GM12878 (cell line): ENCODE results near the gene PDIK1L. TPM values are rescaled to one million over a fixed set of nuclear protein-coding genes. Genes with fewer than 3 reads are reported as not detected.

Experiments
- ATAC-seq: fragments of 200-7000 bp; cut with Tn5 transposase; 3 replicates; pipeline ENCODE4 v1.9.1; 2020; ENCODE audit warnings: mild to moderate bottlenecking, moderate library complexity
- BruUV-seq: library from RNA; stranded (reverse); fragments of 400-500 nt; replicated peaks from 2 replicates; lab custom pipeline; 2021; lab: Mats Ljungman, UMichigan
- CTCF ChIA-PET: fragments of 300-600 bp; sonication (Branson Sonifier 250); formaldehyde crosslinking; extraction: SDS; loops from one replicate; lab custom pipeline; 2021; ENCODE audit warnings: inconsistent platforms; lab: Yijun Ruan, JAX
- POLR2A ChIA-PET: fragments of 350-600 bp; formaldehyde crosslinking; extraction: SDS; loops from one replicate; lab custom pipeline; 2021; ENCODE audit warnings: inconsistent platforms; lab: Charles Lee
- RAD21 ChIA-PET: fragments of 300-600 bp; sonication (Branson Sonifier 250); formaldehyde crosslinking; loops from one replicate; lab custom pipeline; 2023; ENCODE audit warnings: antibody characterized with exemption; ENCODE audit not compliant: unreplicated experiment; lab: Charles Lee
- SMC1A ChIA-PET: fragments of 300-600 bp; sonication (Branson Sonifier 250); formaldehyde crosslinking; loops from one replicate; lab custom pipeline; 2023; ENCODE audit not compliant: unreplicated experiment, uncharacterized antibody; lab: Charles Lee
- DNase-seq: peaks from one replicate; pipeline ENCODE4 v3.0.0-alpha.2; 2011; ENCODE audit warnings: low read depth, low spot score
- FAIRE-seq: peaks from 3 replicates; lab custom pipeline; 2011; peaks lifted over from hg19 to GRCh38; lab: Jason Lieb, UNC
- H2AFZ ChIP-seq: 2 replicates; pipeline ENCODE4 v1.6.0; 2011; ENCODE audit warnings: low read depth, low read length, control low read depth; ENCODE audit not compliant: control insufficient read depth
- H3K27ac ChIP-seq: 2 replicates; pipeline ENCODE4 v1.5.1; 2011; ENCODE audit warnings: control low read depth; ENCODE audit not compliant: control insufficient read depth, insufficient read depth
- H3K27me3 ChIP-seq, 2 experiments: replicated peaks in 1 of 2; 2 replicates each; pipeline versions ENCODE4 v1.6.0 to v1.6.1; 2011; ENCODE audit warnings: low read length in 1 of 2; ENCODE audit not compliant: control insufficient read depth in 2 of 2, insufficient read depth in 2 of 2
- H3K36me3 ChIP-seq, 2 experiments: 2 replicates each; pipeline ENCODE4 v1.5.1; 2011; ENCODE audit warnings: low read length in 1 of 2; ENCODE audit not compliant: control insufficient read depth in 2 of 2, insufficient read depth in 2 of 2
- H3K4me1 ChIP-seq: 2 replicates; pipeline ENCODE4 v1.6.1; 2011; ENCODE audit warnings: mild to moderate bottlenecking, low read length, moderate library complexity, mixed read lengths; ENCODE audit not compliant: control insufficient read depth, insufficient read depth
- H3K4me2 ChIP-seq: 2 replicates; pipeline ENCODE4 v1.6.0; 2011; ENCODE audit warnings: control low read depth; ENCODE audit not compliant: control insufficient read depth, insufficient read depth
- H3K4me3 ChIP-seq: fragments of 200-600 bp; sonication (generic); 2 replicates; pipeline ENCODE4 v1.5.1; 2016
- H3K79me2 ChIP-seq: 2 replicates; pipeline ENCODE4 v1.6.0; 2011; ENCODE audit warnings: low read length; ENCODE audit not compliant: control insufficient read depth, insufficient read depth
- H3K9ac ChIP-seq: 2 replicates; pipeline ENCODE4 v1.8.0; 2011; ENCODE audit warnings: low read length, control low read depth, mixed read lengths; ENCODE audit not compliant: control insufficient read depth, insufficient read depth
- H3K9me3 ChIP-seq: replicated peaks from 3 replicates; pipeline ENCODE4 v1.5.1; 2011; ENCODE audit warnings: mild to moderate bottlenecking, low read length; ENCODE audit not compliant: control insufficient read depth, insufficient read depth
- H4K20me1 ChIP-seq: 2 replicates; pipeline ENCODE4 v1.6.0; 2011; ENCODE audit not compliant: control insufficient read depth, insufficient read depth
- CBX3 ChIP-seq: fragments of 200-600 bp; sonication (generic); IDR thresholded peaks from 2 replicates; pipeline ENCODE4 v1.6.1; 2016; ENCODE audit warnings: low read depth, borderline replicate concordance
- EP300 ChIP-seq, 2 experiments: fragments of 150-350 bp in 1 of 2; IDR thresholded peaks; 2 replicates each; pipeline ENCODE4 v1.6.1; 2011 to 2012; ENCODE audit warnings: low read depth in 2 of 2, low read length in 2 of 2, borderline replicate concordance in 1 of 2, improper control_type of control experiment in 1 of 2, inconsistent platforms in 1 of 2; ENCODE audit not compliant: control insufficient read depth in 1 of 2
- ESRRA ChIP-seq: IDR thresholded peaks from 2 replicates; pipeline ENCODE4 v1.6.1; 2012; ENCODE audit warnings: mild to moderate bottlenecking, low read length, improper control_type of control experiment
- IRF4 ChIP-seq: IDR thresholded peaks from 2 replicates; pipeline ENCODE4 v1.6.1; 2011; ENCODE audit warnings: low read depth, low read length
- KDM1A ChIP-seq: fragments of 200-600 bp; sonication (generic); IDR thresholded peaks from 2 replicates; pipeline ENCODE4 v1.6.1; 2016; ENCODE audit warnings: borderline replicate concordance
- KLF5 ChIP-seq: fragments of 450-650 bp; IDR thresholded peaks from 2 replicates; pipeline ENCODE4 v1.6.1; 2014; ENCODE audit warnings: mild to moderate bottlenecking; ENCODE audit not compliant: partially characterized antibody
- MYB ChIP-seq: fragments of 150-350 bp; IDR thresholded peaks from 2 replicates; pipeline ENCODE4 v1.6.1; 2014; ENCODE audit warnings: mild to moderate bottlenecking, low read depth, low read length, borderline replicate concordance
- RB1 ChIP-seq: fragments of 450-650 bp; formaldehyde crosslinking; IDR thresholded peaks from 2 replicates; pipeline ENCODE4 v1.6.1; 2017; ENCODE audit warnings: mild to moderate bottlenecking, borderline replicate concordance
- SMARCA5 ChIP-seq: fragments of 450-650 bp; IDR thresholded peaks from 2 replicates; pipeline ENCODE4 v1.6.1; 2017; ENCODE audit warnings: mild to moderate bottlenecking
- SP1 ChIP-seq: IDR thresholded peaks from one replicate; pipeline ENCODE4 v1.6.1; 2011; ENCODE audit warnings: low read depth, low read length
- SPI1 ChIP-seq: IDR thresholded peaks from 2 replicates; pipeline ENCODE4 v1.6.1; 2011; ENCODE audit warnings: low read depth, mild to moderate bottlenecking, low read length, moderate library complexity, borderline replicate concordance; ENCODE audit not compliant: insufficient read depth
- TBL1XR1 ChIP-seq: IDR thresholded peaks from 2 replicates; pipeline ENCODE4 v1.6.1; 2012; ENCODE audit warnings: low read depth, low read length, improper control_type of control experiment
- ZNF622 ChIP-seq: fragments of 450-650 bp; IDR thresholded peaks from 2 replicates; pipeline ENCODE4 v1.6.1; 2017; ENCODE audit warnings: mild to moderate bottlenecking, inconsistent platforms
- WGBS: methylation state at CpG from one replicate; pipeline ENCODE4 v1.1.6; 2016; ENCODE audit warnings: low lambda C conversion rate; ENCODE audit not compliant: insufficient replicate concordance, insufficient coverage; ENCODE audit errors: missing lambda C conversion rate; 5-methylcytosine and 5-hydroxymethylcytosine counted together
- in situ Hi-C: fragments of 300-500 bp; cut with MboI; formaldehyde crosslinking; loops from 9 replicates; pipeline ENCODE4 v1.14.3; 2018; ENCODE audit warnings: mixed read lengths
- intact Hi-C: fragments of 100-400 bp; cut with micrococcal nuclease; formaldehyde crosslinking; loops from one replicate; pipeline ENCODE4 v1.14.2; 2022; ENCODE audit not compliant: unreplicated experiment
- polyA plus RNA-seq, 11 experiments: library from polyadenylated mRNA; depleted of rRNA in 4 of 11; unstranded in 6 of 11; stranded (reverse) in 5 of 11; fragments of >200 nt; fragmentation: Nextera tagmentation in 4 of 11; fragmentation: Illumina TruSeq in 1 of 11; extraction: Ambion mirVana in 4 of 11; extraction: Trizol in 1 of 11; gene quantifications; 1 replicate in 1 of 11; 2 replicates in 10 of 11; pipeline versions ENCODE4 v1.2.1 to v1.2.3, GENCODE V29; 2011 to 2016; ENCODE audit warnings: inconsistent platforms in 2 of 11, missing spikeins in 2 of 11, low read depth in 1 of 11
- total RNA-seq, 4 experiments: library from RNA; depleted of rRNA in 3 of 4; stranded (reverse); fragments of >200 nt in 3 of 4; fragmentation: Illumina TruSeq in 1 of 4; extraction: Trizol in 1 of 4; gene quantifications; 2 replicates each; pipeline versions ENCODE4 v1.2.1 to v1.2.3, GENCODE V29; 2013 to 2021
- TF ChIP-seq, protein P1 (sequence below): fragments of 450-650 bp; formaldehyde crosslinking; IDR thresholded peaks from 2 replicates; pipeline ENCODE4 v1.5.0; 2022; ENCODE audit warnings: mild to moderate bottlenecking, missing genetic modification characterization
- TF ChIP-seq, protein P2 (sequence below): fragments of 450-650 bp; IDR thresholded peaks from 2 replicates; pipeline ENCODE4 v1.6.1; 2017; ENCODE audit warnings: borderline replicate concordance

Gene PDIK1L
- total and polyA plus RNA-seq, 10 of the 15 experiments (the other 5 are each of a cell fraction or from before 2014, with no cell fraction given) = 4.0 to 15.9 (median 10.5) TPM

DNA sequence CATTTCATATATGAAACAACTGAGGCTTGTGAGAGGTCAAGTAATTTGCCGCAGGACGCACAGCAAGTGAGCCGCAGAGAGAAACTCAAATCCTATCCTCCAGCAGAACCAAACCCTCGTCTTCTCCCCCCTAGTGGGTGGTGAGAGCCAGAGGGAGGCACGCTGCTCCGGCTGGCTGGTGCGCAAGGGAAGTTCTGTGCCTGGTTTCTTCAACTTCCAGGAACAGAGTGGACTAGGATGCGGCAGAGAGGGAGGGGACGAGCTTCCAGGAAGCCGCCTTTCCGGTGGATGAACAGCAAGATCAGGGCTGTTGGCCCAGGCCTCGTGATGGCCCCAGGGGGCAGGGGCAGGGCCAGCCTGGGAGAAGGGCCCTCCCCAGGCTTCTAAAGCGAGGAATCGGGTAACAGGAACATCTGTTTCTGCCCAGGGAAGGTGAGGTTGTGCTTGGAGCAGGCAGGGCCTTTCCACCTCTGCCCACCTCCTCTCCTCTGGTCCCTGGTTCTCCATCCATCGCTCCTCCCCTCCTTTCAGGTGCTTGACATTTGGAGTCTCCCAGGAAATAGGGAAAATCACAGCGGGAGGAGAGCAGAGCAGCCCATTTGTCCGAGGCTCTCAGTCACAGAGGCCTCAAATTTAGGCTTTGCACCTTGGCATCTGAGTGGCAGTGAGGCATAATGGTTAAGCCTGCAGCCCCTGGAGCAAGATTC lies 16.8 kb upstream of the PDIK1L start:
- FAIRE-seq (no peak), DNase-seq (no peak), ATAC-seq (no peak)
- Histone ChIP-seq H3K9me3 (no peaks in the 10 kb centered on the region), H3K79me2 (no peaks in the 10 kb centered on the region), H4K20me1 (no peaks in the 10 kb centered on the region), H3K27ac (no peak overlapping the region), H3K4me1 (no peaks in the 10 kb centered on the region), H3K4me2 (no peak overlapping the region), H2AFZ (no peak overlapping the region), H3K9ac (no peak overlapping the region), H3K4me3 (no peak overlapping the region), H3K36me3 (no peaks in the 10 kb centered on the region), H3K27me3 (peaks cover 2 to 7% of the 10 kb centered on the region in 2 experiments; a peak in 2 of 4 replicates)
- 42% methylated on average over 16 of the region's 17 CpGs for WGBS
- ChIA-PET CTCF (no interaction called here), POLR2A (no interaction called here), SMC1A (no interaction called here), RAD21 (no interaction called here)
- BruUV-seq = no TSS peak
- in situ Hi-C loops = no loop called here
- no peak for TF ChIP-seq CBX3
- no peak for TF ChIP-seq SPI1
- no peak for TF ChIP-seq TBL1XR1
- no peak for TF ChIP-seq SP1
- TF ChIP-seq ESRRA = no peak
- TF ChIP-seq RB1 = no peak
- TF ChIP-seq ZNF622 = no peak
- no peak for TF ChIP-seq IRF4
- no peak for TF ChIP-seq KDM1A
- TF ChIP-seq, protein P1, sequence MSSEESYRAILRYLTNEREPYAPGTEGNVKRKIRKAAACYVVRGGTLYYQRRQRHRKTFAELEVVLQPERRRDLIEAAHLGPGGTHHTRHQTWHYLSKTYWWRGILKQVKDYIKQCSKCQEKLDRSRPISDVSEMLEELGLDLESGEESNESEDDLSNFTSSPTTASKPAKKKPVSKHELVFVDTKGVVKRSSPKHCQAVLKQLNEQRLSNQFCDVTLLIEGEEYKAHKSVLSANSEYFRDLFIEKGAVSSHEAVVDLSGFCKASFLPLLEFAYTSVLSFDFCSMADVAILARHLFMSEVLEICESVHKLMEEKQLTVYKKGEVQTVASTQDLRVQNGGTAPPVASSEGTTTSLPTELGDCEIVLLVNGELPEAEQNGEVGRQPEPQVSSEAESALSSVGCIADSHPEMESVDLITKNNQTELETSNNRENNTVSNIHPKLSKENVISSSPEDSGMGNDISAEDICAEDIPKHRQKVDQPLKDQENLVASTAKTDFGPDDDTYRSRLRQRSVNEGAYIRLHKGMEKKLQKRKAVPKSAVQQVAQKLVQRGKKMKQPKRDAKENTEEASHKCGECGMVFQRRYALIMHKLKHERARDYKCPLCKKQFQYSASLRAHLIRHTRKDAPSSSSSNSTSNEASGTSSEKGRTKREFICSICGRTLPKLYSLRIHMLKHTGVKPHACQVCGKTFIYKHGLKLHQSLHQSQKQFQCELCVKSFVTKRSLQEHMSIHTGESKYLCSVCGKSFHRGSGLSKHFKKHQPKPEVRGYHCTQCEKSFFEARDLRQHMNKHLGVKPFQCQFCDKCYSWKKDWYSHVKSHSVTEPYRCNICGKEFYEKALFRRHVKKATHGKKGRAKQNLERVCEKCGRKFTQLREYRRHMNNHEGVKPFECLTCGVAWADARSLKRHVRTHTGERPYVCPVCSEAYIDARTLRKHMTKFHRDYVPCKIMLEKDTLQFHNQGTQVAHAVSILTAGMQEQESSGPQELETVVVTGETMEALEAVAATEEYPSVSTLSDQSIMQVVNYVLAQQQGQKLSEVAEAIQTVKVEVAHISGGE = no peak
- no peak for TF ChIP-seq MYB
- TF ChIP-seq, protein P2, sequence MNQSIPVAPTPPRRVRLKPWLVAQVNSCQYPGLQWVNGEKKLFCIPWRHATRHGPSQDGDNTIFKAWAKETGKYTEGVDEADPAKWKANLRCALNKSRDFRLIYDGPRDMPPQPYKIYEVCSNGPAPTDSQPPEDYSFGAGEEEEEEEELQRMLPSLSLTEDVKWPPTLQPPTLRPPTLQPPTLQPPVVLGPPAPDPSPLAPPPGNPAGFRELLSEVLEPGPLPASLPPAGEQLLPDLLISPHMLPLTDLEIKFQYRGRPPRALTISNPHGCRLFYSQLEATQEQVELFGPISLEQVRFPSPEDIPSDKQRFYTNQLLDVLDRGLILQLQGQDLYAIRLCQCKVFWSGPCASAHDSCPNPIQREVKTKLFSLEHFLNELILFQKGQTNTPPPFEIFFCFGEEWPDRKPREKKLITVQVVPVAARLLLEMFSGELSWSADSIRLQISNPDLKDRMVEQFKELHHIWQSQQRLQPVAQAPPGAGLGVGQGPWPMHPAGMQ = no peak
- TF ChIP-seq EP300 (IDR thresholded peaks at IDR 0.05; ENCODE audit: borderline replicate concordance in 1 of 2, control insufficient read depth in 1 of 2, low read depth in 2 of 2, low read length in 2 of 2) = no peak
- no peak for TF ChIP-seq SMARCA5
- no peak for TF ChIP-seq KLF5
- intact Hi-C loops = no loop called here
